HepG2 (cell line): Measurements from ENCODE around the gene CENPB. TPM values are rescaled to one million over a fixed set of nuclear protein-coding genes. Genes with fewer than 3 reads are reported as not detected.

Experiments
- BCL3 ChIP-seq: sonication (generic); formaldehyde crosslinking; IDR thresholded peaks from 2 replicates; pipeline ENCODE4 v1.5.1; 2020; ENCODE audit warnings: mild to moderate bottlenecking, missing genetic modification reagents, moderate library complexity
- ESRRA ChIP-seq: sonication (generic); formaldehyde crosslinking; IDR thresholded peaks from 2 replicates; pipeline ENCODE4 v1.5.1; 2020; ENCODE audit warnings: mild to moderate bottlenecking, low read depth, missing genetic modification reagents
- FIP1L1 ChIP-seq: fragments of 200-400 bp; formaldehyde crosslinking; IDR thresholded peaks from 2 replicates; pipeline ENCODE4 v1.6.1; 2018; ENCODE audit warnings: low read depth, mild to moderate bottlenecking, low read length, moderate library complexity, borderline replicate concordance; ENCODE audit not compliant: insufficient read depth
- KAT2B ChIP-seq: fragments of 150-350 bp; IDR thresholded peaks from 2 replicates; pipeline ENCODE4 v1.6.1; 2014; ENCODE audit warnings: low read depth, low read length, borderline replicate concordance
- MAX ChIP-seq: IDR thresholded peaks from 2 replicates; pipeline ENCODE4 v1.6.1; 2012; ENCODE audit warnings: inconsistent platforms
- MIER2 ChIP-seq: IDR thresholded peaks from 2 replicates; pipeline ENCODE4 v1.6.1; 2016; ENCODE audit warnings: missing biosample characterization, missing genetic modification reagents
- MTF2 ChIP-seq: sonication (generic); formaldehyde crosslinking; IDR thresholded peaks from 2 replicates; pipeline ENCODE4 v1.5.0; 2020; ENCODE audit warnings: missing genetic modification reagents, borderline replicate concordance
- NFIC ChIP-seq: IDR thresholded peaks from 2 replicates; pipeline ENCODE4 v1.6.1; 2012; ENCODE audit warnings: mild to moderate bottlenecking, low read length, inconsistent platforms
- ZBTB33 ChIP-seq: sonication (generic); formaldehyde crosslinking; IDR thresholded peaks from 2 replicates; pipeline ENCODE4 v1.4.0; 2020; ENCODE audit warnings: missing genetic modification reagents
- ZBTB40 ChIP-seq, 2 experiments: fragments of 450-650 bp in 1 of 2; sonication (generic) in 1 of 2; formaldehyde crosslinking in 1 of 2; IDR thresholded peaks; 2 replicates each; pipeline versions ENCODE4 v1.6.1 to v1.8.0; 2016 to 2022; ENCODE audit warnings: antibody characterized with exemption in 1 of 2, mild to moderate bottlenecking in 1 of 2, missing genetic modification reagents in 1 of 2
- ZFP62 ChIP-seq: sonication (generic); formaldehyde crosslinking; IDR thresholded peaks from 2 replicates; pipeline ENCODE4 v1.4.0; 2020; ENCODE audit warnings: missing genetic modification reagents
- ZKSCAN1 ChIP-seq: fragments of 150-350 bp; IDR thresholded peaks from 2 replicates; pipeline ENCODE4 v1.6.1; 2014; ENCODE audit warnings: low read length
- ZMAT3 ChIP-seq: sonication (generic); formaldehyde crosslinking; conservative IDR thresholded peaks from 2 replicates; pipeline ENCODE4 v1.7.0; 2021; ENCODE audit warnings: missing genetic modification reagents
- ZNF577 ChIP-seq: sonication (generic); formaldehyde crosslinking; IDR thresholded peaks from 2 replicates; pipeline ENCODE4 v1.4.0; 2020; ENCODE audit warnings: mild to moderate bottlenecking, low read depth, missing genetic modification reagents, borderline replicate concordance
- ZNF768 ChIP-seq: sonication (generic); formaldehyde crosslinking; IDR thresholded peaks from 2 replicates; pipeline ENCODE4 v1.4.0; 2020; ENCODE audit warnings: missing genetic modification reagents
- ZNF839 ChIP-seq: sonication (generic); formaldehyde crosslinking; IDR thresholded peaks from 2 replicates; pipeline ENCODE4 v1.4.0; 2020; ENCODE audit warnings: missing genetic modification reagents, mild to moderate bottlenecking, borderline replicate concordance
- polyA plus RNA-seq, 8 experiments: library from polyadenylated mRNA; depleted of rRNA in 3 of 8; stranded (reverse) in 7 of 8; unstranded in 1 of 8; fragments of >200 nt; fragmentation: Illumina TruSeq in 4 of 8; extraction: Trizol in 4 of 8; gene quantifications; 2 replicates each; pipeline versions ENCODE4 v1.2.1 to v1.2.3, GENCODE V29; 2011 to 2016; ENCODE audit warnings: low read depth in 4 of 8, missing spikeins in 1 of 8, mixed read lengths in 1 of 8; ENCODE audit not compliant: insufficient read depth in 1 of 8
- total RNA-seq, 5 experiments: library from RNA; depleted of rRNA; stranded (reverse); fragments of >200 nt; fragmentation: Illumina TruSeq; extraction: Trizol; gene quantifications; 2 replicates each; pipeline ENCODE4 v1.2.3, GENCODE V29; 2016; ENCODE audit warnings: low read depth in 1 of 5

The CENPB gene
- total and polyA plus RNA-seq, 2 of the 13 experiments (the other 11 are each of a cell fraction or from before 2014, with no cell fraction given): 10.4 to 54.5 TPM

- TF ChIP-seq ZMAT3 (CRISPR knock-in tag) (no peak), ESRRA (CRISPR knock-in tag) (no peak), BCL3 (CRISPR knock-in tag) (peak; percentile 78), ZKSCAN1 (no peak), ZFP62 (CRISPR knock-in tag) (0 out of 2 replicates have a peak, but pooled peaks have one; percentile 17), FIP1L1 (no peak), MAX (peak; percentile 53; the same call in 1 of the 2 replicates), KAT2B (no peak), MTF2 (CRISPR knock-in tag) (peak; percentile 83; the same call in 1 of the 2 replicates), ZNF839 (CRISPR knock-in tag) (peak; percentile 56; the same call in 1 of the 2 replicates), ZNF768 (peak; percentile 74), ZBTB40 (IDR thresholded peaks at IDR 0.05) (no peak), ZBTB40 (CRISPR knock-in tag; IDR thresholded peaks at IDR 0.05) (no peak), ZBTB33 (CRISPR knock-in tag) (peak; percentile 80), MIER2 (CRISPR knock-in tag) (no peak), ZNF577 (no peak), NFIC (no peak)
Measured at GRCh38 chr20:3749689-3750531, 36.6 kb downstream of the CENPB start (continued).
